ENCODE data around the gene BUD23. TPM values are rescaled to one million over a fixed set of nuclear protein-coding genes. Genes with fewer than 3 reads are reported as not detected.
"Not testable (repeated sequence)": the region's sequence is repeated elsewhere in the genome, so short reads cannot be mapped to it uniquely, and the experiment has no call there.

The BUD23 gene
- polyA plus RNA-seq, 1 donor = 76.7 TPM

GRCh38 chr7:73717991-73718405, 34.6 kb downstream of the BUD23 start:
- no peak for DNase-seq
- H3K36me3 ChIP-seq (ENCODE audit: control insufficient read depth, insufficient read depth, low read length) = no peaks in the 10 kb centered on the region
- H3K4me3 ChIP-seq (ENCODE audit: low read length) = peak overlapping the region; percentile 88
- no peaks in the 10 kb centered on the region for H3K9me3 ChIP-seq (ENCODE audit: control insufficient read depth, low read depth, low read length)
- H3K4me1 ChIP-seq (ENCODE audit: control insufficient read depth, insufficient read depth, low read length) = peaks cover 37% of the 10 kb centered on the region
- H3K27ac ChIP-seq (ENCODE audit: low read length) = no peak overlapping the region
- no CpG with 5 or more reads among the region's 10 CpGs for WGBS (ENCODE audit: insufficient coverage, low lambda C conversion rate)
- no peaks in the 10 kb centered on the region for H3K27me3 ChIP-seq (ENCODE audit: control insufficient read depth, insufficient read depth, low read length)

- no peaks in the 10 kb centered on the region for H3K36me3 ChIP-seq (ENCODE audit: control insufficient read depth, insufficient read depth, low read length)
- no peak for DNase-seq
- H3K27ac ChIP-seq (ENCODE audit: low read length) = no peak overlapping the region
- H3K4me1 ChIP-seq (ENCODE audit: control insufficient read depth, insufficient read depth, low read length) = peaks cover 37% of the 10 kb centered on the region
- no peaks in the 10 kb centered on the region for H3K9me3 ChIP-seq (ENCODE audit: control insufficient read depth, low read depth, low read length)
- no CpG with 5 or more reads among the region's 9 CpGs for WGBS (ENCODE audit: insufficient coverage, low lambda C conversion rate)
- H3K4me3 ChIP-seq (ENCODE audit: low read length) = peak overlapping the region; percentile 88
- no peaks in the 10 kb centered on the region for H3K27me3 ChIP-seq (ENCODE audit: control insufficient read depth, insufficient read depth, low read length)
Observed at GRCh38 chr7:73718438-73718881, 35.1 kb downstream of the BUD23 start.

GRCh38 chr7:73718905-73719805, 35.8 kb downstream of the BUD23 start, which contains the start of gene STX1A:
Gene STX1A, minus strand, starts transcription at chr7:73719669. Its CDS starts 38 bp downstream, at chr7:73719631.
- DNase-seq = peak in 1 of 2 donors; percentile 75
- WGBS (ENCODE audit: insufficient coverage, low lambda C conversion rate) = no CpG with 5 or more reads among the region's 96 CpGs
- no peaks in the 10 kb centered on the region for H3K27me3 ChIP-seq (ENCODE audit: control insufficient read depth, insufficient read depth, low read length)
- no peaks in the 10 kb centered on the region for H3K9me3 ChIP-seq (ENCODE audit: control insufficient read depth, low read depth, low read length)
- peaks cover 37% of the 10 kb centered on the region for H3K4me1 ChIP-seq (ENCODE audit: control insufficient read depth, insufficient read depth, low read length)
- H3K4me3 ChIP-seq (ENCODE audit: low read length) = peak within 1 kb of the TSS; percentile 88
- H3K36me3 ChIP-seq (ENCODE audit: control insufficient read depth, insufficient read depth, low read length) = no peaks in the 10 kb centered on the region
- H3K27ac ChIP-seq (ENCODE audit: low read length) = no peak within 1 kb of the TSS

- Histone ChIP-seq H3K27me3 (ENCODE audit: control insufficient read depth, insufficient read depth, low read length) (no peaks in the 10 kb centered on the region), H3K4me3 (ENCODE audit: low read length) (peak overlapping the region; percentile 46), H3K9me3 (ENCODE audit: control insufficient read depth, low read depth, low read length) (no peaks in the 10 kb centered on the region), H3K36me3 (ENCODE audit: control insufficient read depth, insufficient read depth, low read length) (no peaks in the 10 kb centered on the region), H3K27ac (ENCODE audit: low read length) (no peak overlapping the region), H3K4me1 (ENCODE audit: control insufficient read depth, insufficient read depth, low read length) (peaks cover 36% of the 10 kb centered on the region)
- WGBS (ENCODE audit: insufficient coverage, low lambda C conversion rate) = 67% methylated on average over 1 of the region's 16 CpGs
- DNase-seq = no peak
Observed at GRCh38 chr7:73719806-73720169, 36.4 kb downstream of the BUD23 start.

- no CpG with 5 or more reads among the region's 9 CpGs for WGBS (ENCODE audit: insufficient coverage, low lambda C conversion rate)
- H3K27ac ChIP-seq (ENCODE audit: low read length); H3K9me3 ChIP-seq (ENCODE audit: control insufficient read depth, low read depth, low read length); H3K27me3 ChIP-seq (ENCODE audit: control insufficient read depth, insufficient read depth, low read length); DNase-seq; H3K36me3 ChIP-seq (ENCODE audit: control insufficient read depth, insufficient read depth, low read length); H3K4me3 ChIP-seq (ENCODE audit: low read length): not testable (repeated sequence)
- peaks cover 30% of the 10 kb centered on the region for H3K4me1 ChIP-seq (ENCODE audit: control insufficient read depth, insufficient read depth, low read length)
Observed at GRCh38 chr7:73720443-73720842, 37.0 kb downstream of the BUD23 start.

- Histone ChIP-seq H3K9me3 (ENCODE audit: control insufficient read depth, low read depth, low read length) (no peaks in the 10 kb centered on the region), H3K4me1 (ENCODE audit: control insufficient read depth, insufficient read depth, low read length) (peaks cover 22% of the 10 kb centered on the region), H3K4me3 (ENCODE audit: low read length) (no peak overlapping the region), H3K27me3 (ENCODE audit: control insufficient read depth, insufficient read depth, low read length) (no peaks in the 10 kb centered on the region), H3K27ac (ENCODE audit: low read length) (no peak overlapping the region), H3K36me3 (ENCODE audit: control insufficient read depth, insufficient read depth, low read length) (no peaks in the 10 kb centered on the region)
- no peak for DNase-seq
- WGBS (ENCODE audit: insufficient coverage, low lambda C conversion rate) = no CpG with 5 or more reads among the region's 3 CpGs
Observed at GRCh38 chr7:73721377-73721817, 38.0 kb downstream of the BUD23 start.

- not testable (repeated sequence) for DNase-seq; H3K4me3 ChIP-seq (ENCODE audit: low read length); H3K9me3 ChIP-seq (ENCODE audit: control insufficient read depth, low read depth, low read length); H3K27me3 ChIP-seq (ENCODE audit: control insufficient read depth, insufficient read depth, low read length); H3K27ac ChIP-seq (ENCODE audit: low read length); H3K36me3 ChIP-seq (ENCODE audit: control insufficient read depth, insufficient read depth, low read length)
- H3K4me1 ChIP-seq (ENCODE audit: control insufficient read depth, insufficient read depth, low read length) = peaks cover 16% of the 10 kb centered on the region
- WGBS (ENCODE audit: insufficient coverage, low lambda C conversion rate) = no CpG with 5 or more reads among the region's 4 CpGs
Observed at GRCh38 chr7:73722182-73722581, 38.8 kb downstream of the BUD23 start.

GRCh38 chr7:73722785-73723184, 39.4 kb downstream of the BUD23 start:
- Histone ChIP-seq H3K4me3 (ENCODE audit: low read length) (no peak overlapping the region), H3K27ac (ENCODE audit: low read length) (no peak overlapping the region), H3K9me3 (ENCODE audit: control insufficient read depth, low read depth, low read length) (no peaks in the 10 kb centered on the region), H3K4me1 (ENCODE audit: control insufficient read depth, insufficient read depth, low read length) (peaks cover 10% of the 10 kb centered on the region), H3K36me3 (ENCODE audit: control insufficient read depth, insufficient read depth, low read length) (no peaks in the 10 kb centered on the region), H3K27me3 (ENCODE audit: control insufficient read depth, insufficient read depth, low read length) (no peaks in the 10 kb centered on the region)
- no peak for DNase-seq
- no CpG with 5 or more reads among the region's 6 CpGs for WGBS (ENCODE audit: insufficient coverage, low lambda C conversion rate)

- Histone ChIP-seq H3K9me3 (ENCODE audit: control insufficient read depth, low read depth, low read length) (no peaks in the 10 kb centered on the region), H3K27me3 (ENCODE audit: control insufficient read depth, insufficient read depth, low read length) (no peaks in the 10 kb centered on the region), H3K27ac (ENCODE audit: low read length) (no peak overlapping the region), H3K4me1 (ENCODE audit: control insufficient read depth, insufficient read depth, low read length) (peaks cover under 1% of the 10 kb centered on the region), H3K36me3 (ENCODE audit: control insufficient read depth, insufficient read depth, low read length) (no peaks in the 10 kb centered on the region), H3K4me3 (ENCODE audit: low read length) (no peak overlapping the region)
- no peak for DNase-seq
- no CpG with 5 or more reads among the region's 3 CpGs for WGBS (ENCODE audit: insufficient coverage, low lambda C conversion rate)
Observed at GRCh38 chr7:73723813-73724212, 40.4 kb downstream of the BUD23 start.

- DNase-seq = no peak
- Histone ChIP-seq H3K4me1 (ENCODE audit: control insufficient read depth, insufficient read depth, low read length) (no peaks in the 10 kb centered on the region), H3K27me3 (ENCODE audit: control insufficient read depth, insufficient read depth, low read length) (no peaks in the 10 kb centered on the region), H3K27ac (ENCODE audit: low read length) (no peak overlapping the region), H3K36me3 (ENCODE audit: control insufficient read depth, insufficient read depth, low read length) (no peaks in the 10 kb centered on the region), H3K9me3 (ENCODE audit: control insufficient read depth, low read depth, low read length) (no peaks in the 10 kb centered on the region), H3K4me3 (ENCODE audit: low read length) (no peak overlapping the region)
- WGBS (ENCODE audit: insufficient coverage, low lambda C conversion rate) = no CpG with 5 or more reads among the region's 1 CpG
Observed at GRCh38 chr7:73726083-73726466, 42.7 kb downstream of the BUD23 start.

Measured in large intestine (tissue), 3 donors.